GM19023 (cell line): ENCODE measurements around the gene RBP2.
"Not testable (repeated sequence)": the region's sequence is repeated elsewhere in the genome, so short reads cannot be mapped to it uniquely, and the experiment has no call there.

Source experiments
- ATAC-seq: cut with Tn5 transposase; IDR thresholded peaks from one replicate; pipeline ENCODE4 v1.9.1; 2021; ENCODE audit warnings: mild to moderate bottlenecking, moderate library complexity; ENCODE audit not compliant: unreplicated experiment

RBP2 gene

DNA sequence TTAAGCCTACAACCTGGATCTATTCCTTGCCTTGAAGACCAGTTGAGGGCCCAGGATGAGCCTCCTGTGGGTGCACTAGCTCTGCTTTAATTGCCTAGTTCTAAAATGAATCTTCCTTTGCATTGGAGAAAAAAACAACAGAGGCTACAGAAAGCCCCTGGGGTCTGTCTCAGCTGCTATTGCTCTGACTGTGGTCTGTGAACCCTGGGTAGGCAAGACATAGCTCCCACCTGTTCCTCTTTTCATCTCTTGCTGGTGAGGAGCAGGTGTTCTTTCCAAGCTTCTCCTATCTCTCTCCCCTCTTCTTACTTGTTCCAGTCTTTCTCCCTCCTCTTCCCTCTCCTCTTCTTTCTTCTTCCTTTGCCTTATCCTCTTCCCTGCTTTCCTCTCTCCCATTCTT is 28.8 kb downstream of the RBP2 start:
- no peak for ATAC-seq

DNA sequence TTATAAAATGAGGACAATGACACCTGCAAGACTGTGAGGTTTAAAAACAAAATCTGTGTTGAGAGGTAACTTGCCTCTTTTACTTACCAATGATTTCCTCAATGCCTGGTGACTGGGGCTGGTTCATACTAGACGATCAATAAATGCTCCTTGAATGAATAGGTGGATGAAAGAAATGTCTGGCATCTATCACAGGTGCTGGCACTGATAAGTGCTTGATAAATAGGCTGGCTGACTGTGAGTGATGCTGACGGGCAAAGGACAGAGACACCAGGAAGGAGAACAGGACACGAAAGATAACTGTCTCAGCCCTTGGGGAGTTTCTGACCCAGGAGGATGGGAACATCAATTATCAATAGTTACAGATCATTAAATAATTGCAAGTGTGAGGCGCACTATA is 31.9 kb downstream of the RBP2 start:
- no peak for ATAC-seq

DNA sequence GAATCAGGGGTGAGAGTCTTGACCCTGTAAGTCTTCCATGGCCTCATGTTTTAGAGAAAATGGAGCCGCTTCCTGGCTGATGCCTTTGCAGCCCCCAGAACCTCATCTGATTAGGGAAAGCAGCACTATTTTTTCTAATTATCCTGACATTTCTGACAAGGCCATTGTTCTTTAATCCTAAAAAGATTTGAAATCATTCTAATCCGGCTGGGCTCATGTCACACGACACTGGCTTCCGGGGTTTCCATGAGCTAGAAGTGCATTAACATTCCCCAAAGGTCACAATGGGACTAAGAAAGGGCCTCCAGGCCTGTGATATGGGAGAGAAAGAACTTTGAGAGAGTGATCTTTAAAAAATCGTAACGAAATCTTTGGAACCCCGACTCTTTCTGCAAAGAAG is 33.1 kb downstream of the RBP2 start:
- ATAC-seq = no peak

DNA sequence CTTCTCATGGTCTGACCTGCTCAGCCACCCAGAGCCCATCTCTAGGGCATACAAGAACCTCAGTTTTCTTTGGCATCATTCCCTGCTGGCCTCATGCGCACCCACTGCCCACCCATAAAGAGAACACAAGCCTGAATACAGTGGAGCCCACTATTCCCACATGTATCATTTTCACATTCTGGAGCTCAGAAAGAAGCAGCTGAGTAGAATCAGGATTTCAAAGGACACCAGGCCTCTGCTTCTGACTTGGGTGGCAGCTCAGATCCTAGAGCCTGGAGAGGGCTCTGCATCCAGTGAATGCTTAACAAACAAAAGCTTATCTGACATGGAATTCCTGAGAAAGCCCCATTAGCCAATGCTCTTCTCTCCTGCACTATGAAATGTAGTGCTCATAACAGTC is 34.7 kb downstream of the RBP2 start:
- no peak for ATAC-seq

DNA sequence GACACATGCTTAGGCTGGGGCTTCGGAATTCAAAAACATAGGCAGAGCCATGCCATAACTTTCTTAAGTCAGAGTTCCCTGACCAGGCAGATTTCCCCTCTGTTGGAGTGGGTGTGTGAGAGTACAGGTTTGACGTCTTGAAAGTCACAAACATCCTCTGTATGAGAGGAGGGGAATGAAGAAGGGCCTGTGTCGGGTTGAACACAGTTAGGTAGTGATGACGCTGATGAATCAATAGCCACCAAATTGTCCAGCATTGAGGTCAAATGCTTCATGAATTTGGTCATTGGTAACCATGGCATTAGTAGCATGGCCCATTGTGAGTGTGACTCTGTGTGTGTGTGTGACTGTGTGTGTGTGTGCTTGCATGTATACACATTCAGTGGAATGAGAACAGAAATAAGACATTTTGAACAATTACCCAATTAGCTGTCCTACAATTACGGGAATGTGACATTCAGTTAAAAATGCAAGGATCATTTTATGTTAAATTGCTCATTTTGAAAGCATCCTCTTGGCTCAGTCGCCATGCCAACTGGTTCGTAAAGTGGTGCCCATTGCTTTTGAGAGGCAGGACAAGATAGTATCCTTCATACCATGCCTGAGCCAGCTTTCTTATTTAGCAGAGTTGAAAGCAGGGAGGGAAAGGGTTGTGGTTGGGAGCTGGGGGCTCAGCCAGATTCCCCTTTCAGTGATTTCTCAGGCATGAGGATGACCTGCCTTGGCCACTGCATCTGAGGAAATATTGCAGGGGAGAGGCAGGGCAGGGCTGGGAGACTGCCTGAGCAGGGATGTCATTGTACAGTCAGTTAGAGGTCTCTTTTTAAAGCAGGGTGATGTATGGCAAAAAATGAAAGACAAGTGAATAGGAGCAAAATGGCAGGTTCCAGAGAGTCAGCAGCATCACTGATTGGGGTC is 35.4 kb downstream of the RBP2 start:
- ATAC-seq = no peak

DNA sequence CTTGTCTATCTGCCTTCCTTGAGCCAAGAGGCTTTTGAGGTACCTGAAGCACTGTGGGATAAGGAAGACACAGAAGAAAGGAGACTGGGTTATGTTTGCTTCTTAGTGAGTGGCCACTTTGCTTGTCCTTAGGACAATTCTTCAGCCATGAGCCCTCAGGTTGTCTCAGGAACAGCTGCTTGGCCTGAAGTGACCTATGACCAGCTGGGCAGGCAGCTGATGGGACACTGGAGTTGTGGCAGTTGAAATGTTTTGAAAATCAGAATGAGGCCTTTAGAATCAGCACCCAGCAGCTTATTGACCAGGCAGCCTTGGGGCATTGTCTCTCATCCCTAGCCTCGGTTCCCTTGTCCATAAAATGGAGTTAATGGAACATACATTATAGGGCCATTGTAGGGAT is 37.0 kb downstream of the RBP2 start:
- ATAC-seq = no peak

DNA sequence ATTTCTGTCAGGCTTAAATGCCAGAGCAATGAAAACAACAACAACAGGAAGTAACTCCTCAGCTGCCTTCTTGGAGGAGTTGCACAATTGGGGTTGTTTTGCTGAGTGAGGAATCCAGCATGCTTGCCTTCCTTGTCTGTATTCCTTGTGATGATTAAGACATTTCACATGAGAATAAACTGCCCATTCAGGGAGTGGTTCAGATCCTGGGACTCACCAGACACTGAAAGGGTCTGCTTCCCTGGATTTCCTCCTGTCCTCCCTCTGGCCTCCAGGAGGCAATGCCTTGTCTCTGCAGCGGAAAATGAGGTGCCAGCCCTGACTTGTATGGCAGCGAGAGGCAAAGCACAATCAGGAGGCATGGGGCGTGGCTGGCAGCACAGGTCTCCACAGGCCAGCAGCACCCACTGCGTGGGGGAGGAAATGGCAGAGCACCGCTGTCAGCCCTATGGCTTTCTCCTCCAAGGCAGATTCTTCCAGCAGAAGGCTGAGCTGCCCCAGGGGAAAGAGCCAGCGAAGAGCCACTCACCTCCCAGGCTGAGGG is 41.5 kb downstream of the RBP2 start:
- no peak for ATAC-seq

DNA sequence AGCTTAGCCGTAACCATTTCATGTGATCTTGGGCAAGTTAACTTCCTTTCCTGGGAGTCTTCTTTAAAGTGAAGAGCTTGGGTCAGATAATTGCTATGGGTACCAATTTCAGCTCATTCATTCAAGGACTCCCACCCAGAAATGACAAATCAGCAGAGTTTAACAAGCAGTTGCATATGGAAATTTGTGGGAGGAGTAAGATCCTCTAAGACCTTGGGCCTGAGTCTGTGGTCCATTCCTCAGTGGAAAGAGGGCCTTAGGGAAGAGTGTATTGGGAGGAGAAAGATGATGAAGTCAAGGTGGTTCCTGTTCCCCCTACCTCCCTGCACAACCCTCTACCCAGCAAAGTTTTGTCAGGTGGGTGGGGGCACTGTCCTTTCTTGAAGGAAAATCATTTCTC is 42.1 kb downstream of the RBP2 start:
- ATAC-seq = no peak

DNA sequence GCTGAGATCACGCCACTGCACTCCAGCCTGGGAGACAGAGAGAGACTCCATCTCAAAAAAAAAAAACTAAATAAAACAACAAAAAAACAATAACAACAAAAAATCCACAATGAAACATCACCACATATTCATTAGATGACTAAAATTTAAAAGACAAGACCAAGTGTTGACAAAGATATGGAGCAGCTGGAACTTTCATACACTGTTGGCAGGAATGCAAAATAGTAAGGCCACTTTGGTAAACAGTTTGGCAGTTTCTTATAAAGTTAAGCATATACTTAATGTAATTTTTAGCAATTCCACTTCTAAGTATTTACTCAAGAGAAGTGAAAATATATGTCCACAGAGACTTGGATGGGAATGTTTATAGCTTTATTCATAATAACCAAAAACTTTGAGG is 43.2 kb downstream of the RBP2 start:
- ATAC-seq = no peak

DNA sequence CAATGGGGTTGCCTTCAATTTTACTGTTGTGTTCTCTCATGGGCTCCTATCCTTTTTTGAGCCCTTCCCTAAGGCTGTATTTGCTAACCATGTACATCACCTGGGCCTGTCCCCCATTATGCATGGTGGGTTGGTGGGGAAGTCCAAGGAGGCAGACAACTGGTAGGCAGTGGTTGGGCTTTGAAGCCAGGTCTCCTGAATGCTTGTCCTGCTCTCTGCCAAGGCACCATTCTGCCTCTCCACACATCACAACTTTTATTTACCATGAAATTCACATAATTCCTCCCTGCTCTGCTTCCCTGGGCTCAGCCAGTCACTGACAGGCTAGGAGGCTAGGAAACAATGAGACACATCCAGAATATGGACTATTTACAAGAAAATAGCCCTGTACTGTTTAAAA is 45.8 kb downstream of the RBP2 start:
- no peak for ATAC-seq

DNA sequence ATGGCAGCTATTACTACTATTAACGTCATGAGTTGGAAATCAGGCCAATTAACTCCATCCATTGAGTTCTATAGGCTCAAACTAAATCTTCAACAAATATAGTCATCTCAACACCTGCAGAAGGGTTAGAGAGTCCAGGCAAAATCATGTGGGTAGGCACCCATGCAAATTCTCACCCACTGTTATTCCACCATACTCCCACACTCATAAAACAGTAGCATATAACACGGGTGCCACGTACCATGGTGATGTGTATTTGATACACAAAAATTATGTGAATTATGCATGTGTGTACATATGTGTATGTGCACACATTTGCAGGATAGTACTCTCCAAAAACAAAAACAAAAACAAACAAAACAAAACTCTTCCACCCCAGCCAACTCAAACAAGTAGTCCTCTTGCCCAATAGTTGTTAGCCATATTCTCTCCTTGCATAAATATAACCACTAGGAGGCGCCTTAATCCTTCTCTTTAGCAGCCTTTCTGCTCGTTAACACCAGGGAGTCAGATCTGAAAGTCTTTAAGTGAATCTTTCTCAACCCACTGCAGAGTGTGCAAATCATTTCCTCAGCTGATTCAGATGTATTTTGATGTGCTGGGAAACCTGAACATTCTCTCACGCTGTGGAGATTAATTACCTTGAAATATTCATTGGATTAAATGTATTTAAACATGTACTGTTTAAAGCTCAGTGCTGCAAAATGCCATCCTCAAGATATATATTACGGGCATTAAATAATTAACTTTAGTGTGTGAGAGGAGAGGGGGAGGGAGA is 48.8 kb downstream of the RBP2 start:
- ATAC-seq = peak; percentile 84

DNA sequence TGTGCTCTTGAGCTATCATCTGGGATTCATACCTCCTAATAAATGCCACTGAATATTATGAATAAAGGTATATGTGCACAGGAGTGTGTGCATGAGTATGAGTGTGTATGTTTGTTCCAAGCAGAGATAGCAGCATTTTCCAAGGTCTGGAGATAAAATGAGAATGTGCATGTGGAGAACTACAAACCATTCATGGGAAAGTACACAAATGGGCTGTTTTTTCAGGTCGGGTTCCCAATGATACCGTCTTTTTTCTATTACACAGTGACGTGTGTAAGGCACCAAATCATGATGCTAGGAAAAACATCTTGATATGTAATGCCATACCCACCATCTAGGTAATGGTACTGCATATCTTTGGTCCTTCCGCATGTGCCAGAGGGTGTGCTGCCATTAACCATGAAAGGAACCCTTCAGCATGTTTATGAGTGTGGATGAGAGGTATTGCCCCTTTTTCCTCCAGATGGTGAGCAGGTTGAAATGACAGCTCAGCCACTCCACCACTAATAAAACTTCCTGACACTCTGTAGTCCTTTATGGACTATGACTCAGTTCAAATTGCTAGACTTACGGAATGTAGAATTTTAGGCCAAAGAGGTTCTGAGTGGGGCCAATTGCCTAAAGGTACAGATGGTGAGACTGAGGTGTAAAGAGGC is 50.4 kb downstream of the RBP2 start:
- no peak for ATAC-seq

DNA sequence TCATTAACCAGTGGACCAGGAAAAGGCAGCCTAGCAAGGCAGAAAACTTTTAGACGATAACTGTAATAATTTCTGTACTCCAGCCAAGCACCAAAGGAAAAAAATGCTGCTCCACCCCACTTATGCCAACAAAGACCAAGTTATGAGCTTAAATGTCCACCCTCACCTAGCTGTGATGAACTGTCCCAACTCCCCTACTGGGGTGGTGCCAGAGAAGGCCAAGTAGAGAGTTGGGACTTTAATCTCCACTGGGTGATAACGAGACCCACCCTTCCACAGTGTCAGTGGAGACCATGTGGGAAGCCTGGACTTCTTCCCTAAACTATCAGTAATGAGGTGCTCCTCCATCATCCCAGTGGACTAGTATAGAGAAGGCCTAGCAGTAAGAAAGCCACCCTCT is 53.1 kb downstream of the RBP2 start:
- no peak for ATAC-seq

DNA sequence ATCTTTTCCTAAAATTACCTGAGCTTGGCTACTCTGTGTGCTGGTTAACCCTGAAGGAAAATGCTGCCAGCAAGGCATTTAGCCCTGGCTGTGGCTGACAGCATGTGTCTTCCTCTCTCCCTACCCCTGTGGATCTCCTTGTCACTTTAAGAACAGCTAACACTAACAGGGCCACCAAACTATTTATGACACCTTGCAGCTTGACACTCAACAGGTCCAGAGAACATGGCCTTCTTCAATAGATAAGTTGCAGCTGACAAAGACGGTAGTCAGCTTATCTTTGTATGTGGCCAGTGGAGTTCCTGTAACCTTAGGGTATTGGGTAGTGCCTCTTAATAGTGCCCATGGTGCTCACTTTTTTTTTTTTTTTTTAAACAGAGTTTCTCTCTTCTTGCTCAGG is 54.9 kb downstream of the RBP2 start:
- no peak for ATAC-seq

DNA sequence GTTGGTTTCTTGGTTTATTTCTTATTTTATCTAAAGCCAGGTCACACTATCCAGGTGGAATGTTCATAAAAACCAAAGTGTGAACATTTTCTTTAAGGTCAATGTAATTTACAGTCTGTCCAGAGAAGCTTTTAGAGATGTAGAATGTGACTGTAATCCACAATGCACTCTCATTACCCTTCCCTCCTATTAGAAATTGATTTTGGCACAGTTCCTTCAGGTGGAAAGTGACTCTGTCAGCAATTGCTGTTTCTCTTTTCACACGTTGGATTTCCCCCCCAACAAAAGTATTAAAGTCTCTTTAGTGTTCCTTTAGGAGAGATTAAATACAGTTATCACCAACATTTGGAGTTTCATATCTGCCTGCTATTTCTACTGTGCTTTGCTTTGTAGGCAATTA is 55.3 kb downstream of the RBP2 start:
- no peak for ATAC-seq

DNA sequence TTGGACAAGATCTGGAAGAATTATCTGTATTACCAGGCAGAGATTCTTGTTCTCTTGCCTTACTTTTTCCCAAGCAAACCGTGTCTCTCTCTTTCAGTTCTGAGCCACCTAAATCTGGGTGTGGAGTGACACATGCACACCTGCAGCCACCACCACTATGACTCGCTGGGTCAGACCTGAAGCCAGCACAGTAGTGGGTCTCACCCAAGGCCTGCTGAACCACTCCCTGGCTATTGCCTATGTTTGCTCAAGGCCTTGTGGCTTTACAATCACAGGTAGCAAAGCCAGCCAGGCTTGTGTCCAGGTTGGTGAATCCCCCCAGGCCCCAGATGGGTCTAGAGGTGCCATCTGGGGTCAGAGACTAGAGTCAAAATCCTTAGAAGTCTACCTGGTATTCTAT is 58.2 kb downstream of the RBP2 start:
- ATAC-seq = no peak

DNA sequence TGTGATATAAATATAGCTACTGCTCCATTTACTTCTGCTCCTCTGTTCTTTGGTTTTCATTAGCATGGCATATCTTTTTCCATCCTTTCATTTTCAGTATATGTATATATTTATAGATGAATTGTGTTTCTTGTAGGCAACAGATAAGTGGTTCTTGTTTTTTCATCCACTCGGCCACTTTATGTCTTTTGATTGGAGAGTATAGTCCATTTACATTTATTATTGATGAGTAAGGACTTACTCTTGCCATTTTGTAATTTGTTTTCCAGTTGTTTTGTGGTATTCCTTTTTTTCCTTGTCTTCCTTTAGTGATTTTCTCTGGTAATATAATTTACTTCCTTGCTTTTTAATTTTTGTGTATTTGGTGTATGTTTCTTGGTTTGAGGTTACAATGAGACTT is 60.0 kb downstream of the RBP2 start:
- no peak for ATAC-seq

DNA sequence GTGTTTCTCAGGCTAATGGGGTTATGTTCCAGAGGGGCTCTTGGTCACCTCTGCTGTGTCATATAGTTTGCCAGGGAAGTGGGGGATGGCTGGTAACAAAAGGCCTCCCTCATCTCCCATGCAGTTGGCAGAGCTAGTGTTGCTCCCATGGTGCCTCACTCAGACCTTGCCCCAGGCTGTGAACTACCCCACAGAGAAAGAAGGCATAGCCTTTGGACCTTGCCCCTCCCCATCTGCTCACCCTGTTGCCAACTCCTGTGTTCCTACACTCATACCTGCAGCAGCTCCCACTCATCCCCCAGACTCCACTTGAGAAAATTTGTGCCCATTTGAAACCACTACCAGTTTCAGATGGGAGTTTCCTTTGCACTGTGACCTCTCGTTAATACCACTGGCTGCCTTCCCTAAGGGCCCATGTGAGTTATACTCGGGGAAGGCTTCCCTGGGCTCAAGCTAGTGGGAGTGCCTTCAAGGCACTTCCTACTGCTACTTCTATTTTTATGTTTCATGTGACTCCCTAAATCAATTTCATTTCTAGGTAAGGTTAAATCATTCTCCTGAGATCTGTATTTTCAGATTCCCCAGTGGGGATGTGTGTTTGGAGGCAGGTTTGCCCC is 61.6 kb downstream of the RBP2 start:
- no peak for ATAC-seq

DNA sequence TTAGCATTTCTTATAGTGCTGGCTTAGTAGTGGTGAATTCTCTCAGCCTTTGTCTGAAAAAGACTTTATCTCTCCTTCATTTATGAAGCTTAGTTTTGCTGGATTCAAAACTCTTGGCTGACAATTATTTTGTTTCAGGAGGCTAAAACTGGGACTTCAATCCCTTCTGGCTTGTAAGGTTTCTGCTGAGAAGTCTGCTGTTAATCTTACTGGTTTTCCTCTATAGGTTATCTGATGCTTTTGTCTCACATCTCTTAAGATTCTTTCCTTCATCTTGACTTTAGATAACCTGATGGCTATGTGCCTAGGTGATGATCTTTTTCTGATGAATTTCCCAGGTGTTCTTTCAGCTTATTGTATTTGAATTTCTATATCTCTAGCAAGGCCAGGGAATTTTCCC is 63.4 kb downstream of the RBP2 start:
- ATAC-seq = not testable (repeated sequence)
